Peyer's patch (tissue), 4 donors: ENCODE results near the gene KMT5C.

Source experiments
- POLR2A ChIP-seq, 2 donors: fragments of 450-650 bp; IDR thresholded peaks; one replicate each; pipeline ENCODE4 v1.5.1; 2017; ENCODE audit warnings: antibody characterized with exemption in 2 of 2, mild to moderate bottlenecking in 2 of 2, moderate library complexity in 2 of 2
- TF ChIP-seq, protein P1 (sequence below), 6 experiments: fragments of 450-650 bp in 4 of 6; fragments of 200-600 bp in 2 of 6; sonication (generic) in 1 of 6; IDR thresholded peaks; one replicate each; pipeline ENCODE4 v1.5.1; 2017 to 2019; ENCODE audit warnings: antibody characterized with exemption in 6 of 6, mild to moderate bottlenecking in 3 of 6, moderate library complexity in 1 of 6

DNA sequence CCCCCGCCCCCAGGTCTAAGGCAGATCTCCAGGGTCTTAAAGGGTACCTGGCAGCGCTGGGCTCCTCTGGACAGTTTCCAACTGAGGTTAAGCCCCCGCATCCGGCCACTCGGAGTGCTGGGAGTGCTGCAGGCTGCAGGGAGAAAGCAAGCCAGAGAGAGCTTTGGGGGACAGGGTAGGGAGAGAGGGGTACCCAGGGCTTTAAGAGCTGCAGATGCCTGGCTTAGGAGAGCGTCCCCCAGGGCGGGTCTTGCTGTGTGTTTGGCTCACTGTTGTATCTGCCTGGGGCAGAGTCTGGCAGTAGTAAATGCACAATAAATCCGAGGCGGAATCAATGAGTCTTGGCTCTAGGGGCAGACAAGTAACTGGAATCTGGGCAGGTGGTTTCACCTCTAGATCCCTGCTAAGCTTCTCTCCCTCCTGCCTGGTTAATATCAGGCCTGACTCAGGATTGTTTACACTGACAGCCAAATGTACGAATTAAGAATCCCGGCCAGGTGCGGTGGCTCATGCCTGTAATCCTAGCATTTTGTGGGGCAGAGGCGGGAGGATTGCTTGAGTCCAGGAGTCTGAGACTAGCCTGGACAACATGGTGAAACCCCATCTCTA, 15.6 kb downstream of the KMT5C start:
- TF ChIP-seq, protein P1, sequence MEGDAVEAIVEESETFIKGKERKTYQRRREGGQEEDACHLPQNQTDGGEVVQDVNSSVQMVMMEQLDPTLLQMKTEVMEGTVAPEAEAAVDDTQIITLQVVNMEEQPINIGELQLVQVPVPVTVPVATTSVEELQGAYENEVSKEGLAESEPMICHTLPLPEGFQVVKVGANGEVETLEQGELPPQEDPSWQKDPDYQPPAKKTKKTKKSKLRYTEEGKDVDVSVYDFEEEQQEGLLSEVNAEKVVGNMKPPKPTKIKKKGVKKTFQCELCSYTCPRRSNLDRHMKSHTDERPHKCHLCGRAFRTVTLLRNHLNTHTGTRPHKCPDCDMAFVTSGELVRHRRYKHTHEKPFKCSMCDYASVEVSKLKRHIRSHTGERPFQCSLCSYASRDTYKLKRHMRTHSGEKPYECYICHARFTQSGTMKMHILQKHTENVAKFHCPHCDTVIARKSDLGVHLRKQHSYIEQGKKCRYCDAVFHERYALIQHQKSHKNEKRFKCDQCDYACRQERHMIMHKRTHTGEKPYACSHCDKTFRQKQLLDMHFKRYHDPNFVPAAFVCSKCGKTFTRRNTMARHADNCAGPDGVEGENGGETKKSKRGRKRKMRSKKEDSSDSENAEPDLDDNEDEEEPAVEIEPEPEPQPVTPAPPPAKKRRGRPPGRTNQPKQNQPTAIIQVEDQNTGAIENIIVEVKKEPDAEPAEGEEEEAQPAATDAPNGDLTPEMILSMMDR (IDR thresholded peaks at IDR 0.05) = no peak
- no peak for TF ChIP-seq POLR2A (IDR thresholded peaks at IDR 0.05)
